WTC11 (cell line): ENCODE results near the gene KEL. TPM values are rescaled to one million over a fixed set of nuclear protein-coding genes. Genes with fewer than 3 reads are reported as not detected.
A peak's percentile ranks its signal among the peaks of the same experiment; 100 is the strongest.

Experiments used
- ATAC-seq: fragments of 200-7000 bp; cut with Tn5 transposase; 2 replicates; pipeline ENCODE4 v1.10.0; 2021; ENCODE audit warnings: mild to moderate bottlenecking, moderate library complexity
- CTCF ChIA-PET: fragments of 300-600 bp; sonication (Branson Sonifier 250); formaldehyde crosslinking; loops from one replicate; lab custom pipeline; 2021; ENCODE audit warnings: antibody characterized with exemption; lab: Charles Lee
- POLR2A ChIA-PET: fragments of 350-600 bp; sonication (Branson Sonifier 250); formaldehyde crosslinking; loops from one replicate; lab custom pipeline; 2021; ENCODE audit warnings: antibody characterized with exemption; lab: Charles Lee
- DNase-seq: peaks from one replicate; pipeline ENCODE4 v3.0.0; 2021; ENCODE audit warnings: low spot score
- H3K27ac Mint-ChIP-seq: 2 replicates; pipeline ENCODE4 v1.8.0; 2021; ENCODE audit warnings: mixed read lengths
- H3K27me3 Mint-ChIP-seq: 2 replicates; pipeline ENCODE4 v1.8.0; 2021; ENCODE audit warnings: low read depth, mild to moderate bottlenecking, moderate library complexity, mixed read lengths
- H3K36me3 Mint-ChIP-seq: 2 replicates; pipeline ENCODE4 v1.8.0; 2021; ENCODE audit warnings: mixed read lengths
- H3K4me1 Mint-ChIP-seq: 2 replicates; pipeline ENCODE4 v1.8.0; 2022; ENCODE audit warnings: mixed read lengths
- H3K4me3 Mint-ChIP-seq: 2 replicates; pipeline ENCODE4 v1.8.0; 2021; ENCODE audit warnings: mild to moderate bottlenecking, moderate library complexity, mixed read lengths
- H3K9me3 Mint-ChIP-seq: 2 replicates; pipeline ENCODE4 v1.8.0; 2021; ENCODE audit warnings: mixed read lengths
- AR ChIP-seq: fragments of 250-450 bp; sonication (Bioruptor Pico); IDR thresholded peaks from 2 replicates; pipeline ENCODE4 v1.9.0; 2021; ENCODE audit warnings: mild to moderate bottlenecking
- ATF3 ChIP-seq: sonication (generic); formaldehyde crosslinking; conservative IDR thresholded peaks from 2 replicates; pipeline ENCODE4 v1.8.1; 2022; ENCODE audit warnings: mild to moderate bottlenecking, missing genetic modification reagents
- ATF6 ChIP-seq: sonication (generic); formaldehyde crosslinking; IDR thresholded peaks from 2 replicates; pipeline ENCODE4 v1.8.1; 2023; ENCODE audit warnings: mild to moderate bottlenecking, missing genetic modification reagents
- CREM ChIP-seq: sonication (generic); formaldehyde crosslinking; IDR thresholded peaks from 2 replicates; pipeline ENCODE4 v1.8.1; 2022; ENCODE audit warnings: mild to moderate bottlenecking, missing genetic modification reagents, moderate library complexity
- ERG ChIP-seq: fragments of 250-450 bp; sonication (Bioruptor Pico); IDR thresholded peaks from 2 replicates; pipeline ENCODE4 v1.8.0; 2021; ENCODE audit warnings: mild to moderate bottlenecking
- FOXK1 ChIP-seq: sonication (generic); formaldehyde crosslinking; IDR thresholded peaks from 2 replicates; pipeline ENCODE4 v1.8.0; 2022; ENCODE audit warnings: mild to moderate bottlenecking, moderate library complexity, missing genetic modification reagents
- FOXP1 ChIP-seq: sonication (generic); formaldehyde crosslinking; IDR thresholded peaks from 2 replicates; pipeline ENCODE4 v1.8.0; 2022; ENCODE audit warnings: missing genetic modification reagents, mild to moderate bottlenecking, moderate library complexity, borderline replicate concordance
- GRHL2 ChIP-seq: fragments of 250-450 bp; sonication (Bioruptor Pico); IDR thresholded peaks from 2 replicates; pipeline ENCODE4 v1.8.0; 2022; ENCODE audit warnings: mild to moderate bottlenecking, moderate library complexity; ENCODE audit not compliant: insufficient replicate concordance, severe bottlenecking
- HMGXB4 ChIP-seq: sonication (generic); formaldehyde crosslinking; IDR thresholded peaks from 2 replicates; pipeline ENCODE4 v1.8.1; 2023; ENCODE audit warnings: mild to moderate bottlenecking, moderate library complexity, missing genetic modification reagents
- IRF2 ChIP-seq: sonication (generic); formaldehyde crosslinking; IDR thresholded peaks from 2 replicates; pipeline ENCODE4 v1.8.0; 2022; ENCODE audit warnings: low read depth, missing genetic modification reagents, borderline replicate concordance
- KAT7 ChIP-seq: sonication (generic); formaldehyde crosslinking; IDR thresholded peaks from 2 replicates; pipeline ENCODE4 v1.8.1; 2023; ENCODE audit warnings: missing genetic modification reagents, mild to moderate bottlenecking, borderline replicate concordance
- MXD4 ChIP-seq: fragments of 250-450 bp; sonication (Bioruptor Pico); IDR thresholded peaks from 2 replicates; pipeline ENCODE4 v1.8.0; 2021; ENCODE audit warnings: mild to moderate bottlenecking, moderate library complexity, borderline replicate concordance
- MYBL2 ChIP-seq: sonication (generic); formaldehyde crosslinking; IDR thresholded peaks from 2 replicates; pipeline ENCODE4 v1.8.1; 2023; ENCODE audit warnings: mild to moderate bottlenecking, moderate library complexity, missing genetic modification reagents
- NFE2L1 ChIP-seq: sonication (generic); formaldehyde crosslinking; IDR thresholded peaks from 2 replicates; pipeline ENCODE4 v1.8.1; 2023; ENCODE audit warnings: missing genetic modification reagents
- PRDM15 ChIP-seq: sonication (generic); formaldehyde crosslinking; IDR thresholded peaks from 2 replicates; pipeline ENCODE4 v1.8.0; 2022; ENCODE audit warnings: missing genetic modification reagents
- SP1 ChIP-seq: sonication (generic); formaldehyde crosslinking; conservative IDR thresholded peaks from 2 replicates; pipeline ENCODE4 v1.8.1; 2022; ENCODE audit warnings: missing genetic modification reagents
- ZBTB21 ChIP-seq: sonication (generic); formaldehyde crosslinking; IDR thresholded peaks from 2 replicates; pipeline ENCODE4 v1.8.1; 2023; ENCODE audit warnings: mild to moderate bottlenecking, missing genetic modification reagents, borderline replicate concordance
- ZNF232 ChIP-seq: sonication (generic); formaldehyde crosslinking; IDR thresholded peaks from 2 replicates; pipeline ENCODE4 v1.8.0; 2022; ENCODE audit warnings: mild to moderate bottlenecking, missing genetic modification reagents
- total RNA-seq: library from RNA; stranded (reverse); gene quantifications from 3 replicates; pipeline ENCODE4 v1.2.3, GENCODE V29; 2021
- TF ChIP-seq, protein P1 (sequence below): sonication (generic); formaldehyde crosslinking; IDR thresholded peaks from 2 replicates; pipeline ENCODE4 v1.8.1; 2023; ENCODE audit warnings: mild to moderate bottlenecking, missing genetic modification reagents, moderate library complexity
- TF ChIP-seq, protein P2 (sequence below): fragments of 250-450 bp; sonication (Bioruptor Pico); IDR thresholded peaks from 2 replicates; pipeline ENCODE4 v1.9.0; 2021; ENCODE audit warnings: moderate library complexity, mild to moderate bottlenecking, inconsistent platforms, borderline replicate concordance

The KEL gene
- total RNA-seq, 1 experiment from 2014 or later, result 0.87 TPM

GRCh38 chr7:142960955-142961512, 1.1 kb downstream of the KEL start:
- peaks cover 3% of the 10 kb centered on the region; the same call in 1 of the 2 replicates for H3K27me3 Mint-ChIP-seq
- TF ChIP-seq MXD4 (CRISPR knock-in tag), result no peak
- TF ChIP-seq IRF2 (CRISPR knock-in tag), result no peak
- no peak for TF ChIP-seq NFE2L1 (CRISPR knock-in tag)
- no peak for TF ChIP-seq GRHL2 (CRISPR knock-in tag)
- TF ChIP-seq, protein P1, sequence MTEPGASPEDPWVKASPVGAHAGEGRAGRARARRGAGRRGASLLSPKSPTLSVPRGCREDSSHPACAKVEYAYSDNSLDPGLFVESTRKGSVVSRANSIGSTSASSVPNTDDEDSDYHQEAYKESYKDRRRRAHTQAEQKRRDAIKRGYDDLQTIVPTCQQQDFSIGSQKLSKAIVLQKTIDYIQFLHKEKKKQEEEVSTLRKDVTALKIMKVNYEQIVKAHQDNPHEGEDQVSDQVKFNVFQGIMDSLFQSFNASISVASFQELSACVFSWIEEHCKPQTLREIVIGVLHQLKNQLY (CRISPR knock-in tag), result no peak
- CTCF ChIA-PET, result interaction anchor here (0.6 to 2.3 kb wide), 15 partner anchors 9 to 762 kb away, joined by 3 to 20 read pairs (median 4); partner anchors contain the start of gene TRPV6
- peaks cover 52% of the 10 kb centered on the region for H3K4me1 Mint-ChIP-seq
- H3K27ac Mint-ChIP-seq, result no peak overlapping the region
- ATAC-seq (peak; percentile 30), DNase-seq (peak; percentile 23)
- H3K4me3 Mint-ChIP-seq, result no peak overlapping the region
- H3K9me3 Mint-ChIP-seq, result peaks cover 14% of the 10 kb centered on the region
- peaks cover 7% of the 10 kb centered on the region for H3K36me3 Mint-ChIP-seq
- POLR2A ChIA-PET, result no interaction called here

DNA sequence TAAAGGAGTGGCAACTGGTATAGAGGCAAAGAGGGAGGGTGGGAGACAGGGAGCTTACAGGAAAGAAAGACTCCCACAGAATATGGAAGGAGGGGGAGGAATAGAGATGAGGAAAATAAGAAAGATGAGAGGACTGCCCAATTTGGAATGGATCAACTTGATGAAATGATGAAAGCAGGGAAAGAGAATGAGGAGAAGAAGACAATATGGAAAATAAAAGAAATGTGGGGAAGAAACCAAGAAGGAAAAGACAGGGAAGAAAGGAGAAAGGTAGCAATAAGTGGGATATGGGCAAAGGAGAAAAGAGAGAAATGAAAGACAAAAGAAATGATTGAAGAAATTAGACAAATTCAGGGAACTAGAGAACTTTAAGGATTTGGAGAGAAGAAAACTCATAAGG, 3.0 kb downstream of the KEL start:
- H3K4me1 Mint-ChIP-seq, result peaks cover 52% of the 10 kb centered on the region
- TF ChIP-seq SP1 (CRISPR knock-in tag) (no peak), CREM (CRISPR knock-in tag) (no peak), HMGXB4 (no peak), ZNF232 (CRISPR knock-in tag) (no peak), ATF6 (CRISPR knock-in tag) (no peak), NFE2L1 (CRISPR knock-in tag) (no peak), ERG (CRISPR knock-in tag) (no peak), PRDM15 (CRISPR knock-in tag) (no peak), AR (CRISPR knock-in tag) (no peak), ZBTB21 (CRISPR knock-in tag) (no peak), FOXP1 (CRISPR knock-in tag) (no peak), KAT7 (CRISPR knock-in tag) (no peak), ATF3 (CRISPR knock-in tag) (no peak), FOXK1 (CRISPR knock-in tag) (no peak), MYBL2 (CRISPR knock-in tag) (no peak)
- TF ChIP-seq, protein P2, sequence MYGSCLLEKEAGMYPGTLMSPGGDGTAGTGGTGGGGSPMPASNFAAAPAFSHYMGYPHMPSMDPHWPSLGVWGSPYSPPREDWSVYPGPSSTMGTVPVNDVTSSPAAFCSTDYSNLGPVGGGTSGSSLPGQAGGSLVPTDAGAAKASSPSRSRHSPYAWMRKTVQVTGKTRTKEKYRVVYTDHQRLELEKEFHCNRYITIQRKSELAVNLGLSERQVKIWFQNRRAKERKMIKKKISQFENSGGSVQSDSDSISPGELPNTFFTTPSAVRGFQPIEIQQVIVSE (CRISPR knock-in tag), result no peak
- ChIA-PET CTCF (interaction anchor here (0.9 kb wide), 1 partner anchor 50 kb away, joined by 3 read pairs; no protein-coding TSS in a partner anchor), POLR2A (no interaction called here)
- DNase-seq, result no peak
- peaks cover 22% of the 10 kb centered on the region for H3K36me3 Mint-ChIP-seq
- peaks cover 3% of the 10 kb centered on the region; the same call in 1 of the 2 replicates for H3K27me3 Mint-ChIP-seq
- peaks cover 25% of the 10 kb centered on the region for H3K9me3 Mint-ChIP-seq
- H3K4me3 Mint-ChIP-seq, result no peak overlapping the region
- ATAC-seq, result no peak
- H3K27ac Mint-ChIP-seq, result no peak overlapping the region
